Activated CD4-positive, alpha-beta T cell treated with anti-CD3 and anti-CD28 coated beads for 36 hours (primary cell): ENCODE measurements around the gene KDM2B. TPM values are rescaled to one million over a fixed set of nuclear protein-coding genes. Genes with fewer than 3 reads are reported as not detected.
"Not testable (repeated sequence)": the region's sequence is repeated elsewhere in the genome, so short reads cannot be mapped to it uniquely, and the experiment has no call there.

Experiments
- ATAC-seq: fragments of 200-7000 bp; cut with Tn5 transposase; one replicate; pipeline ENCODE4 v1.10.0; 2021; ENCODE audit warnings: mild to moderate bottlenecking, moderate library complexity
- CTCF ChIA-PET: fragments of 350-600 bp; sonication (Branson Sonifier 250); formaldehyde crosslinking; loops from one replicate; lab custom pipeline; 2021; ENCODE audit warnings: antibody characterized with exemption; lab: Charles Lee
- POLR2A ChIA-PET: fragments of 350-600 bp; sonication (Branson Sonifier 250); formaldehyde crosslinking; loops from one replicate; lab custom pipeline; 2021; ENCODE audit warnings: antibody characterized with exemption, inconsistent platforms; lab: Charles Lee
- DNase-seq: peaks from one replicate; pipeline ENCODE4 v3.0.0-alpha.2; 2020
- H3K27ac Mint-ChIP-seq: one replicate; pipeline ENCODE4 v1.8.0; 2021; ENCODE audit warnings: mixed read lengths
- H3K27me3 Mint-ChIP-seq: one replicate; pipeline ENCODE4 v1.8.0; 2021; ENCODE audit warnings: mixed read lengths
- H3K36me3 Mint-ChIP-seq: one replicate; pipeline ENCODE4 v1.8.0; 2021; ENCODE audit warnings: low read depth, mixed read lengths
- H3K4me1 Mint-ChIP-seq: one replicate; pipeline ENCODE4 v1.8.0; 2021; ENCODE audit warnings: mixed read lengths
- H3K4me3 Mint-ChIP-seq: one replicate; pipeline ENCODE4 v1.8.0; 2021; ENCODE audit warnings: mild to moderate bottlenecking, moderate library complexity, mixed read lengths
- H3K9me3 Mint-ChIP-seq: one replicate; pipeline ENCODE4 v1.8.0; 2021; ENCODE audit warnings: low read depth, mixed read lengths
- intact Hi-C, 2 experiments: fragments of 100-400 bp; cut with DNase I in 1 of 2; cut with micrococcal nuclease in 1 of 2; formaldehyde crosslinking; loops; one replicate each; pipeline versions ENCODE4 v1.14.2 to v1.15.1; 2022 to 2024; cut with DNase I, micrococcal nuclease
- microRNA-seq: library from miRNA; unstranded; fragments of <30 nt; microRNA quantifications from one replicate; pipeline ENCODE4 v1.2.0, GENCODE V29; 2021; ENCODE audit warnings: borderline replicate concordance
- total RNA-seq, 2 experiments: library from RNA; stranded (reverse); gene quantifications; one replicate each; pipeline ENCODE4 v1.2.3, GENCODE V29; 2021

The KDM2B gene
- total RNA-seq, 2 experiments from 2014 or later: 39.2 to 48.7 TPM

DNA sequence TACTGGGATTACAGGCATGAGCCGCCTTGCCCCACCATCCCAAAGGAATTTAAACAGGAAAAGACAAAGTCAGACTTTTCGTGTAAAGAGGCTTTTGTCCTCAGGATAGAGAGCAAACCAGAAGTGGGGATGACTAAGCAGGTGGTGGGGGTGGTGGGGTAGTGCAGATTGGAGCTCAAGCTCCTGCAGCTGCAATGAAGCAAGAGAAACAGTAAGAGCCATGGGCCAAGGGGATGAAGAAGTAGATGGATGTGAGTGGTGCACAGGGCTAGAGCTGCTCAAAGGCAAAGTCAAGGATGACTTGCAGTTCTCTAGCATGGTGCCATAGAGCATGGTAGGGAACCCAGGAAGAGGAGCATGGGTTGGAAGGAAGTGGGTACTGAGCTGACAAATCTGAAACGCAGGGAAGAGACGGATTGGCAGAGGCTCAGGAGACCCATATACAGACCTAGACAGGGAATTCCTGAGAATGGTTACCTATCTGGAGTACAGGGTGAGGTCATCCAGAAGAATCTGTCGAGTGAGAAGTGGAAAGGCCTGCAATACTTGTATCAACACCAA is 192.3 kb downstream of the KDM2B start:
- DNase-seq: peak; percentile 23
- H3K27ac Mint-ChIP-seq: no peak overlapping the region
- intact Hi-C loops: no loop called here
- peaks cover 15% of the 10 kb centered on the region for H3K4me1 Mint-ChIP-seq
- no peak for ATAC-seq
- H3K27me3 Mint-ChIP-seq: no peaks in the 10 kb centered on the region
- POLR2A ChIA-PET: no interaction called here
- no peaks in the 10 kb centered on the region for H3K9me3 Mint-ChIP-seq
- no peak overlapping the region for H3K4me3 Mint-ChIP-seq
- H3K36me3 Mint-ChIP-seq: no peaks in the 10 kb centered on the region
- CTCF ChIA-PET: no interaction called here

DNA sequence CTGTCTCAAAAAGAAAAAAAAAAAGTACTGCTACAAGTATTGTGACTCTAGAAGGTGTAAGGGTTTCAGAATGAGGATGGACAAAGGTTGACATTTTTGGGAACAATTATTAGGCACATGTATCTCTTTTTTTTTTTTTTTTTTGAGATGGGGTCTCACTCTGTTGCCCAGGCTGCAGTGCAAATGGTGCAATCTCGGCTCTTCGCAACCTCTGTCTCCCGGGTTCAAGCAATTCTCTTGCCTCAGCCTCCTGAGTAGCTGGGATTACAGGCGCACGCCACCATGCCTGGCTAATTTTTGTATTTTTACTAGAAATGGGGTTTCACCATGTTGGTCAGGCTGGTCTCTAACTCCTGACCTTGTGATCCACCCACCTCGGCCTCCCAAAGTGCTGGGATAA is 195.9 kb downstream of the KDM2B start:
- H3K27me3 Mint-ChIP-seq, intact Hi-C loops, H3K27ac Mint-ChIP-seq, H3K9me3 Mint-ChIP-seq, DNase-seq, H3K36me3 Mint-ChIP-seq, ATAC-seq, H3K4me3 Mint-ChIP-seq, H3K4me1 Mint-ChIP-seq: not testable (repeated sequence)
- ChIA-PET CTCF (interaction anchor here (0.6 kb wide), 1 partner anchor 776 kb away, joined by 3 read pairs; no protein-coding TSS in a partner anchor), POLR2A (interaction anchor here (0.6 kb wide), 1 partner anchor 509 kb away, joined by 8 read pairs; no protein-coding TSS in a partner anchor)

DNA sequence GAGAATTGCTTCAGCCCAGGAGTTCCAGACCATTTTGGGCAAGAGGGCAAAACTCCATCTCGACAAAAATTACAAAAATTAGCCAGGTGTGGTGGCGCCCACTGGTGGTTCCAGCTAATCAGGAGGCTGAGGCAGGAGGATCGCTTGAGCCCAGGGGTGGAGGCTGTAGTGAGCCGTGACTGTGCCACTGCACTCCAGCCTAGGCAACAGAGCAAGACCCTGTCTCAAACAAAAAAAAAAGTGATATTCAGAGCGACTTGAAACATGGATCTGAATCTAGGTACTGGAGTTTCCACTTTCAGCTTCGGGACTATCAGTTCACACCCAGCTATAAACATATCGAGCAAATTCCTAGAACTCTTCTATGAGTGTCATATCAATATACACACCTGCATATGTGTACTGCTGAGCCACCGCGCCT is 197.2 kb downstream of the KDM2B start:
- Mint-ChIP-seq H3K36me3 (no peaks in the 10 kb centered on the region), H3K4me1 (peaks cover 5% of the 10 kb centered on the region)
- POLR2A ChIA-PET: no interaction called here

DNA sequence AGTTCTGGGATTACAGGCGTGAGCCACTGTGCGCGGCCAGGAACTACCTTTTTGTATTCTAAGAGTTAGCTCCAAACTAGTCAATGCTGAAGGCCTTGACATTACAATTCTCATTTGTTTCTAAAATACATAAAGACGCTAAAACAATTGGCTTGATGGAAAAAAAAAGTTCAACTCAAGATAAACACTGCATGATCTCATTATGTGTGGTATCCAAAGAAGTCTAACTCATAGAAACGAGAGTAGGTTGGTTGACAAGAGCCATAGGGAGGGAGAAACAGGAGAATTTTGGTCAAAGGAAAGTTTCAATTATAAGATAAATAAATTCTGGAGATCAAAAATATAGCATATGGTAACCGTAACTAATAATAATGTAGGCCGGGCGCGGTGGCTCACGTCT is 200.9 kb downstream of the KDM2B start:
- no peaks in the 10 kb centered on the region for H3K4me1 Mint-ChIP-seq
- intact Hi-C loops: no loop called here
- H3K27ac Mint-ChIP-seq: no peak overlapping the region
- ATAC-seq (no peak), DNase-seq (no peak)
- H3K36me3 Mint-ChIP-seq: no peaks in the 10 kb centered on the region
- H3K27me3 Mint-ChIP-seq: no peaks in the 10 kb centered on the region
- POLR2A ChIA-PET: no interaction called here
- H3K4me3 Mint-ChIP-seq: no peak overlapping the region
- H3K9me3 Mint-ChIP-seq: no peaks in the 10 kb centered on the region
- CTCF ChIA-PET: no interaction called here

More for the DNA sequence above, 197.2 kb downstream of the KDM2B start:
- no peak overlapping the region for H3K4me3 Mint-ChIP-seq
- CTCF ChIA-PET: interaction anchor here (0.6 to 1.3 kb wide), 4 partner anchors 8 to 411 kb away, joined by 3 to 4 read pairs (median 3); no protein-coding TSS in a partner anchor
- H3K9me3 Mint-ChIP-seq: no peaks in the 10 kb centered on the region
- DNase-seq: peak; percentile 10
- intact Hi-C loops: no loop called here
- ATAC-seq: no peak
- H3K27ac Mint-ChIP-seq: no peak overlapping the region
- H3K27me3 Mint-ChIP-seq: no peaks in the 10 kb centered on the region

Small RNA genes lying within 50 kb of the gene (microRNA-seq; reads per million reads assigned to microRNA genes)
- gene MIR7107: not detected

Other genes with a start within 250 kb of the KDM2B start
- gene ANAPC5, start 228.6 kb downstream of the KDM2B start, total RNA-seq: 100 to 1,000 TPM; 113 to 118 TPM
- 10 to 100 TPM; 64.2 to 75.7 TPM for gene RNF34, start 180.9 kb downstream of the KDM2B start, total RNA-seq
- 10 to 100 TPM; 29.4 to 35.9 TPM for gene ORAI1, start 45.5 kb upstream of the KDM2B start, total RNA-seq
- gene MORN3, start 88.6 kb upstream of the KDM2B start, total RNA-seq: 1 to 10 TPM; 2.0 to 2.6 TPM
- 10 to 100 TPM in 1 of 2 experiments, 1 to 10 TPM in 1; 8.8 to 11.7 TPM for gene TMEM120B, start 131.7 kb upstream of the KDM2B start, total RNA-seq
- 100 to 1,000 TPM in 1 of 2 experiments, 10 to 100 TPM in 1; 100.0 to 105 TPM for gene RHOF, start 212.7 kb upstream of the KDM2B start, total RNA-seq
- 10 to 100 TPM; 13.7 to 14.0 TPM for gene SETD1B, start 223.0 kb upstream of the KDM2B start, total RNA-seq